PFSK-1 (cell line): ENCODE measurements around the gene POU2AF1.

Experiments used
- POLR2AphosphoS5 ChIP-seq: IDR thresholded peaks from 2 replicates; pipeline ENCODE4 v1.6.1; 2012; ENCODE audit warnings: low read depth, mild to moderate bottlenecking, control low read depth, low read length, moderate library complexity
- REST ChIP-seq, 2 experiments: IDR thresholded peaks; 2 replicates each; pipeline versions ENCODE4 v1.6.1 to v1.8.0; 2011 to 2012; ENCODE audit warnings: low read depth in 2 of 2, low read length in 2 of 2, control low read depth in 1 of 2, inconsistent platforms in 1 of 2, mild to moderate bottlenecking in 1 of 2, moderate library complexity in 1 of 2; ENCODE audit not compliant: insufficient read depth in 1 of 2
- SIN3A ChIP-seq: IDR thresholded peaks from 2 replicates; pipeline ENCODE4 v1.6.1; 2012; ENCODE audit warnings: mild to moderate bottlenecking, low read length, moderate library complexity, borderline replicate concordance; ENCODE audit not compliant: insufficient read depth

DNA sequence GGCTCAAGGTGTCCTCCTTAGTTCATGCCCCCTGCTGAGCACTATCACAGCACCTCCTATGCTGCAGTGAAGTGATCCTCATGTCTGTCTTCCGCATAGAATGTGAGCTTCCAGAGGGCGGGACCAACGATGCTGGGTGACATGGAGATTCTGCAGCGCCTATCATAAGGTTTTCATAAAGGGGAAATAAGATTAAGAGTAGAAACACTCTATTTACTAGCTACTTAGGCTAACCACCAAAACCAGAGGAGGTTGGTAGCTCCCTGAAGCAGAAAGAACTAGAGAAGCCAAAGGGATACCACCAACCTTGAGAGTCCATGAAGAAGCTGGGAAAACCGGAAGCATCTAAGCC, 39.3 kb upstream of the POU2AF1 start:
- no peak for TF ChIP-seq REST (IDR thresholded peaks at IDR 0.05; ENCODE audit: insufficient read depth in 1 of 2, low read depth in 2 of 2, low read length in 2 of 2)
- no peak for TF ChIP-seq POLR2AphosphoS5
- no peak for TF ChIP-seq SIN3A
